Fibroblast of the aortic adventitia (primary cell): ENCODE measurements around the gene LRPAP1. TPM values are rescaled to one million over a fixed set of nuclear protein-coding genes. Genes with fewer than 3 reads are reported as not detected.

Experiments used
- DNase-seq: peaks from one replicate; pipeline ENCODE4 v3.0.0-alpha.2; 2010; ENCODE audit warnings: low read depth
- H3K4me3 ChIP-seq: 2 replicates; pipeline ENCODE4 v1.5.1; 2011; ENCODE audit warnings: low read depth, mild to moderate bottlenecking, control low read depth, low read length, moderate library complexity
- total RNA-seq: library from RNA; depleted of rRNA; stranded (reverse); fragments of >200 nt; gene quantifications from 2 replicates; pipeline ENCODE4 v1.2.3, GENCODE V29; 2012; ENCODE audit warnings: low replicate concordance
- TF ChIP-seq, protein P1 (sequence below): IDR thresholded peaks from 2 replicates; pipeline ENCODE4 v1.5.1; 2011; ENCODE audit warnings: mild to moderate bottlenecking, low read length, control low read depth, inconsistent platforms; ENCODE audit not compliant: insufficient read depth

The LRPAP1 gene
- total RNA-seq, 1 donor = 61.0 TPM

- H3K4me3 ChIP-seq = no peak overlapping the region
- DNase-seq = no peak
- TF ChIP-seq, protein P1, sequence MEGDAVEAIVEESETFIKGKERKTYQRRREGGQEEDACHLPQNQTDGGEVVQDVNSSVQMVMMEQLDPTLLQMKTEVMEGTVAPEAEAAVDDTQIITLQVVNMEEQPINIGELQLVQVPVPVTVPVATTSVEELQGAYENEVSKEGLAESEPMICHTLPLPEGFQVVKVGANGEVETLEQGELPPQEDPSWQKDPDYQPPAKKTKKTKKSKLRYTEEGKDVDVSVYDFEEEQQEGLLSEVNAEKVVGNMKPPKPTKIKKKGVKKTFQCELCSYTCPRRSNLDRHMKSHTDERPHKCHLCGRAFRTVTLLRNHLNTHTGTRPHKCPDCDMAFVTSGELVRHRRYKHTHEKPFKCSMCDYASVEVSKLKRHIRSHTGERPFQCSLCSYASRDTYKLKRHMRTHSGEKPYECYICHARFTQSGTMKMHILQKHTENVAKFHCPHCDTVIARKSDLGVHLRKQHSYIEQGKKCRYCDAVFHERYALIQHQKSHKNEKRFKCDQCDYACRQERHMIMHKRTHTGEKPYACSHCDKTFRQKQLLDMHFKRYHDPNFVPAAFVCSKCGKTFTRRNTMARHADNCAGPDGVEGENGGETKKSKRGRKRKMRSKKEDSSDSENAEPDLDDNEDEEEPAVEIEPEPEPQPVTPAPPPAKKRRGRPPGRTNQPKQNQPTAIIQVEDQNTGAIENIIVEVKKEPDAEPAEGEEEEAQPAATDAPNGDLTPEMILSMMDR = no peak
Observed at GRCh38 chr4:3473181-3473950, 58.9 kb downstream of the LRPAP1 start.

- H3K4me3 ChIP-seq = no peak overlapping the region
- no peak for DNase-seq
- TF ChIP-seq, protein P1 = no peak
Observed at GRCh38 chr4:3472411-3473141, 59.6 kb downstream of the LRPAP1 start.

GRCh38 chr4:3471886-3472285 is 60.3 kb downstream of the LRPAP1 start:
- no peak overlapping the region for H3K4me3 ChIP-seq
- no peak for DNase-seq
- TF ChIP-seq, protein P1 = no peak

DNA sequence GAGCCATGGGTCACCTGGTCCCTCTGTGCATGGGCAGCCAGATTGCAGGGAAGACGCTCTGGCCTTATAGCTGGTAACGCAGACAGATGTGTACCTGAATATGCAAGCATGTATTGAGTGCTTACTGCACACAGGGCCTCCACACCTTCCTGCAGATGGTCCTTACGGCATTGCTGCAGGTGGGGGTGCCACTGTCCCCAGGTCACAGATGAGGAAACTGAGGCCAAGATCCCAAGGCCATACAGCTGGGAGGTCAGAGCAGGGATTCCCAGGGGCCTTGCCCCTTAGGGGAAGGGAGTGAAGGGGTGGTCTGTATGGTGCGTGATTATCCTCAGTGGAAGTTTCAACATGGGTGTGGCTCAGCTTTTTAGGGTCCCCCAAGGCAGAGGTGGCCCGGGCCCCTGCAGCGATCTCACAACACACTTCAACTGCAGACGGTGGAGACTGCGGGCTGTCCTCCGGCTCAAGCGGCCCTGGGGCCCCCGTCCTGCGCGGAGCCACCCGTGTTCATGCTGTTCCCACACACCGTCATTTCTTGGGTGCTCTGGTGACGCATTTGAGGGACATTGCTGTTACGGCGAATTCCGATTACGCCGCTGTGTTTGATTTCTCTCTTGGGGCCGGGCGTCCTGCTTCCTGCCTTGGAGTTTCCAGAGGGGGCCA is 61.0 kb downstream of the LRPAP1 start:
- TF ChIP-seq, protein P1 = no peak
- DNase-seq = no peak

DNA sequence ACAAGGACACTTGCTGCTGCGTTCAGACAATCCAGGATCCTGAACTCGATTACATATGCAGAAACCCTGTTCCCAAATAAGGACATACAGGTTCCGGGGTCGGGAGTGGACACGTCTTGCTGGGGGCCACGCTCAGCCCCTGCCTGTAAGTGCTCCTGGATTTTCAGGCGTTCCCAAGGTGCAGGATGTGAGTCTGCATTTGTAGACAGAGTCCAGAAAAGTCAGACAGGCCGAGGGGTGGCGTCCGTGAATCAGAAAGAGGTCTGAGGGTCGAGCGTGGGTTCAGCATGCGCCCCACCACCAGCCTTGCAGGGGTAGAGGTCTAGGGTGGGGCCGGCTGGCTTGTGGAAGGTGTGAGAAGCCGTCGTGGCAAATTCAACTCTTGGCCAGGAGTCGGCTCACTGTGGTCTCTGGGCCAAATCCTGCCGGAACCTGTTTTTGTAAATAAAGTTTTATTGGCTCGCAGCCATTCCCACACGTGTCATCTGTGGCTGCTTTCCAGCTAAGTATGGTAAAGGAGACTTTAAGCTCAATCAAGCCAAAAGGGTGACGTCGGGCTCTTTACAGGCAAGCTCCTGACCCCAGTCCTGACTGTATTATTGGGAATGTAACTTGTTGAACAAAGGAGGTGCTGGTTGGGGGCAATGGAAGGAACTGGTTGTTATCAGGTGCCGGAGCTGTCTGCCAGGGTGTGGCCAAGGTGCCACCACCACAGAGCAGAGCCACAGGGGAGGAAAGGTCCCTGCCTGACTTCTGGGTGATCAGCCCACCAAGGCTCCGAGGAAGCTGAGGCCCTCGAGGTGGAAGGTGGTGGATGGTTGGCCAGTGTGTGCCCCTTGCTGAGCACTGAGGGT is 61.8 kb downstream of the LRPAP1 start:
- no peak overlapping the region for H3K4me3 ChIP-seq
- TF ChIP-seq, protein P1 = no peak
- DNase-seq = no peak

More for the DNA sequence above, 61.0 kb downstream of the LRPAP1 start:
- no peak overlapping the region for H3K4me3 ChIP-seq
